ENCODE data around the gene ARHGAP21.

ARHGAP21 gene

GRCh38 chr10:24716295-24716694, 7.4 kb downstream of the ARHGAP21 start:
- in situ Hi-C loops (cut with MboI; ENCODE audit: low sequenced_read_pairs, unreplicated experiment), result no loop called here
- TF ChIP-seq CTCF (IDR thresholded peaks at IDR 0.05; ENCODE audit: borderline replicate concordance, control extremely low read depth, extremely low read depth, insufficient read depth, missing control alignments), result no peak
- DNase-seq (ENCODE audit: low spot score), result no peak

- no peak for DNase-seq (ENCODE audit: low spot score)
- in situ Hi-C loops (cut with MboI; ENCODE audit: low sequenced_read_pairs, unreplicated experiment), result no loop called here
- TF ChIP-seq CTCF (IDR thresholded peaks at IDR 0.05; ENCODE audit: borderline replicate concordance, control extremely low read depth, extremely low read depth, insufficient read depth, missing control alignments), result no peak
Observed at GRCh38 chr10:24715246-24715769, 8.4 kb downstream of the ARHGAP21 start.

DNA sequence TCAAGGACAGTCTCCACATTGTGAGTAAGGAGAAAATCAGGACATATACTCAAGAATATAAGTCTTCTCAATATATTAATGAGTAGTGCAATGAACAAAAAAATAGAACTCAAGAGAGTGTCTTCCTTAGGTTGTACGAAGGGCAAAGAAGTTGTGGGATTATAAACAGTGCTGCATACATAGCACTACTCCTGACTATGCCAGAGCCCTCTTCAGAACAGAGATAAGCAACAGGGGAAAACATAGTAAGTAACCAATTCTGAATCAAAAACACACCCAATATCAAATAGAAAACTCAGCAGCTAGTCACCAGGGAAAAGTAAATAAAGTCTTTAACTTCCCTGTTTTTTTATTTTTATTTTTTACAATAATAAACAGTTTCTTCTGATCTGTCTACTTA, 10.6 kb downstream of the ARHGAP21 start:
- no peak for DNase-seq (ENCODE audit: low spot score)
- in situ Hi-C loops (cut with MboI; ENCODE audit: low sequenced_read_pairs, unreplicated experiment), result no loop called here
- no peak for TF ChIP-seq CTCF (IDR thresholded peaks at IDR 0.05; ENCODE audit: borderline replicate concordance, control extremely low read depth, extremely low read depth, insufficient read depth, missing control alignments)

GRCh38 chr10:24711465-24711864, 12.2 kb downstream of the ARHGAP21 start:
- in situ Hi-C loops (cut with MboI; ENCODE audit: low sequenced_read_pairs, unreplicated experiment), result no loop called here

GRCh38 chr10:24708081-24708480, 15.6 kb downstream of the ARHGAP21 start:
- in situ Hi-C loops (cut with MboI; ENCODE audit: low sequenced_read_pairs, unreplicated experiment), result no loop called here
- DNase-seq (ENCODE audit: low spot score), result no peak
- TF ChIP-seq CTCF (IDR thresholded peaks at IDR 0.05; ENCODE audit: borderline replicate concordance, control extremely low read depth, extremely low read depth, insufficient read depth, missing control alignments), result no peak

More at GRCh38 chr10:24711465-24711864, 12.2 kb downstream of the ARHGAP21 start:
- no peak for DNase-seq (ENCODE audit: low spot score)
- no peak for TF ChIP-seq CTCF (IDR thresholded peaks at IDR 0.05; ENCODE audit: borderline replicate concordance, control extremely low read depth, extremely low read depth, insufficient read depth, missing control alignments)

- peak; percentile 31 for DNase-seq (ENCODE audit: low spot score)
- in situ Hi-C loops (cut with MboI; ENCODE audit: low sequenced_read_pairs, unreplicated experiment), result no loop called here
Observed at GRCh38 chr10:24707445-24707844, 16.2 kb downstream of the ARHGAP21 start.

More at GRCh38 chr10:24707445-24707844, 16.2 kb downstream of the ARHGAP21 start:
- no peak for TF ChIP-seq CTCF (IDR thresholded peaks at IDR 0.05; ENCODE audit: borderline replicate concordance, control extremely low read depth, extremely low read depth, insufficient read depth, missing control alignments)
